Left ventricle myocardium inferior (tissue), 1 donor: ENCODE measurements around the gene EHMT1. TPM values are rescaled to one million over a fixed set of nuclear protein-coding genes. Genes with fewer than 3 reads are reported as not detected.

Experiments
- DNase-seq: peaks from one replicate; pipeline ENCODE4 v3.0.0-alpha.2; 2020
- H3K27ac ChIP-seq: fragments of 200-600 bp; replicated peaks from 2 replicates; pipeline ENCODE4 v1.8.0; 2021
- H3K27me3 ChIP-seq: fragments of 200-600 bp; 2 replicates; pipeline ENCODE4 v1.8.0; 2021; ENCODE audit warnings: low read depth
- H3K36me3 ChIP-seq: fragments of 200-600 bp; 2 replicates; pipeline ENCODE4 v1.8.0; 2021
- H3K4me1 ChIP-seq: fragments of 200-600 bp; 2 replicates; pipeline ENCODE4 v1.8.0; 2021
- H3K4me3 ChIP-seq: fragments of 200-600 bp; 2 replicates; pipeline ENCODE4 v1.8.0; 2021; ENCODE audit warnings: mild to moderate bottlenecking, moderate library complexity
- H3K9me3 ChIP-seq: fragments of 200-600 bp; replicated peaks from 2 replicates; pipeline ENCODE4 v1.8.0; 2021
- intact Hi-C: fragments of 100-400 bp; cut with micrococcal nuclease; formaldehyde crosslinking; loops from one replicate; pipeline ENCODE4 v1.11.0; 2022
- total RNA-seq: library from RNA; stranded (reverse); fragmentation: NEBNext Ultra II Directional; extraction: Animal tissue kit (Norgen Biotek cat#: 25700); gene quantifications from one replicate; pipeline ENCODE4 v1.2.1, GENCODE V29; 2021
- TF ChIP-seq, protein P1 (sequence below): fragments of 200-600 bp; IDR thresholded peaks from 2 replicates; pipeline ENCODE4 v1.8.0; 2021; ENCODE audit warnings: antibody characterized with exemption, mild to moderate bottlenecking, borderline replicate concordance
- donor health status: DM: no; HTN: yes; CAD: no; lungs with severe emphysema.

Gene EHMT1
- total RNA-seq, 1 donor from 2014 or later, result 31.3 TPM

DNA sequence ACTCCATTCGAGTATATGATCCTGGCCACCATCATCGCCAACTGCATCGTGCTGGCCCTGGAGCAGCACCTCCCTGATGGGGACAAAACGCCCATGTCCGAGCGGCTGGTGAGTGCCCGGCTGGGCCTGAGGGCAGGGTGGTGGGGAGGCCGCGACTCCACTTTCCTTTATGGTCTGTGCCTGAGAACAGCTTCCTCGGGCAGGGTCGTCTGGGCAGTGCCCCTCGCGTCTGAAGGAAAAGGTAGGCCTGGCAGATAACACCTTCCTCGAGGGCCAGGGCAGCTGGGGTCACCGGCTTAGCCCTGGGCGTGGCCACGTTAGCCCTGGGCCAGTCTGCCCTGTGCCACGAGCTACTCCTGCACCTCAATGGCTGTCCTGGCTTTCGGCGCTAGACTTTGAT is 260.2 kb downstream of the EHMT1 start:
- Histone ChIP-seq H3K36me3 (no peaks in the 10 kb centered on the region), H3K4me3 (no peak overlapping the region), H3K4me1 (peaks cover 7% of the 10 kb centered on the region), H3K9me3 (no peaks in the 10 kb centered on the region), H3K27ac (no peak overlapping the region), H3K27me3 (peaks cover 73% of the 10 kb centered on the region)
- intact Hi-C loops, result no loop called here
- TF ChIP-seq, protein P1, sequence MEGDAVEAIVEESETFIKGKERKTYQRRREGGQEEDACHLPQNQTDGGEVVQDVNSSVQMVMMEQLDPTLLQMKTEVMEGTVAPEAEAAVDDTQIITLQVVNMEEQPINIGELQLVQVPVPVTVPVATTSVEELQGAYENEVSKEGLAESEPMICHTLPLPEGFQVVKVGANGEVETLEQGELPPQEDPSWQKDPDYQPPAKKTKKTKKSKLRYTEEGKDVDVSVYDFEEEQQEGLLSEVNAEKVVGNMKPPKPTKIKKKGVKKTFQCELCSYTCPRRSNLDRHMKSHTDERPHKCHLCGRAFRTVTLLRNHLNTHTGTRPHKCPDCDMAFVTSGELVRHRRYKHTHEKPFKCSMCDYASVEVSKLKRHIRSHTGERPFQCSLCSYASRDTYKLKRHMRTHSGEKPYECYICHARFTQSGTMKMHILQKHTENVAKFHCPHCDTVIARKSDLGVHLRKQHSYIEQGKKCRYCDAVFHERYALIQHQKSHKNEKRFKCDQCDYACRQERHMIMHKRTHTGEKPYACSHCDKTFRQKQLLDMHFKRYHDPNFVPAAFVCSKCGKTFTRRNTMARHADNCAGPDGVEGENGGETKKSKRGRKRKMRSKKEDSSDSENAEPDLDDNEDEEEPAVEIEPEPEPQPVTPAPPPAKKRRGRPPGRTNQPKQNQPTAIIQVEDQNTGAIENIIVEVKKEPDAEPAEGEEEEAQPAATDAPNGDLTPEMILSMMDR, result no peak
- DNase-seq, result no peak

DNA sequence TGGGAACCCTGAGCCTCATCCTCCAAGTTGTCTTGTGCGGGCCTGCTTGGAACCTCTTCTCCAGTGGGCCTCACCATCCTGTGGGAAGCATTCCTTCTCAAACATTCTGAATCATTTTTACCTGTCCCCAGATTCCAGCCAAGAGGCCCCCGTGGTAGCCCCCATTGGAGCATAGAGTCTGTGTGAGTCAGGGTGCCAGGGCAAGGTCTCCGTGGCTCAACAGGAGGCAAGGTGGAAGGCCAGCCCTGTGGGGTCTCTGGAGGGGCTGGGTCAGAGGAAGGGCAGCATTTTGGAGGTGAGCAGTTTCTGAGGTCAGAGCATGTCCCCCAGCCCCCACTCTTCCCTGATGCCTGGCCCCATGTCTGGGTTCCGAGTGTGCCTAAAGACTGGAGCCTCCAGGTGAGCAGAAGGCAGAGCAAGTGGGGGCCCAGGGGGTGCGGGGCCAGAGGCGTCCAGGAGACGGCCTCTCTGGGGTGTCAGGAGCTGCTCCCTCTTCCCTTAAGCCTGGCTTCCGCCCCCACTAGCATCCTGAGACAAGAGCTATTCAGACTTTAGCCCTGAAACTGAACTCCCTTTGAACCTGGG is 260.9 kb downstream of the EHMT1 start:
- Histone ChIP-seq H3K27ac (no peak overlapping the region), H3K27me3 (peaks cover 71% of the 10 kb centered on the region)

DNA sequence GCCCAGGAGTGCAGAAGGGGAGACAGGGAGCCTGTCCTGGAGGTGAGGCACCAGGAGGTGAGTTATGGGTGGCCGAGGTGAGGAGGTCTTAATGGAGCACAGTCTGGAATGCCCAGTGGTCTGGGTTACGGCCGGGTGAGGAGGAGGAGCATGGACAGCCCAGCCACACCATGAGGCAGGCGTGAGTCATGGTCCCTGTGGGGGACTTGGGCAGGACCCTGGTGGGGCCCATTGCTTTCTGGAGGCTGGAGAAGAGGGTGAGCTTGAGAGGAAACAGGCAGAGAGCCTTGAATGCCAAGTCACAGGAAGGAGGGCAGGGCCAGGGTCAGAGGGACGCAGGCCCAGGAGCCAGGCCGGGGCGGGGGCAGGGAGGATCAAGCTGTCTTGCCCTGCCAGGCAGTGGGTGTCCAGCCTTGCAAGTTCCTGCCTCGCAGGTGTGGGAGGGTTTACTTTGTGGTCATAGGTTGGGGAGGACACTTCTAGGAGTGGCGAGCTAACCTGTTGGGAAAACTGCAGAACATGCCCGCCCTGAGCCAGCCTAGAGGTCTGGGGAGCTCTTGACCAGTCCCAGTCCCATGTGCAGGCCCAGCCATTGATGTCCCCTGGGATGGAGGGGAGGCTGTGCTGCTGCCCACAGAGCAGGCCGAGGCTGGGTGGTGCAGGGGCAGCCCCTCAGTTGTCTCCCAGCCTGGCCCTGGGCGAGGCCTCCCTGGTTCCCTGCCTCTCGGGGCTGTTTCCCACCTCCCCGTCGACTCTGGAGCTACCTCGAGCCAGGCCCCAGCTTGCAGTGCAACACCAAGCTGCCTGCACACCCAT is 261.6 kb downstream of the EHMT1 start:
- DNase-seq, result no peak
- Histone ChIP-seq H3K27me3 (peaks cover 64% of the 10 kb centered on the region), H3K36me3 (no peaks in the 10 kb centered on the region), H3K9me3 (no peaks in the 10 kb centered on the region), H3K27ac (no peak overlapping the region), H3K4me1 (peaks cover 7% of the 10 kb centered on the region), H3K4me3 (no peak overlapping the region)
- TF ChIP-seq, protein P1, result no peak
- intact Hi-C loops, result no loop called here

More for the DNA sequence above, 260.9 kb downstream of the EHMT1 start:
- H3K36me3 ChIP-seq, result no peaks in the 10 kb centered on the region
- H3K9me3 ChIP-seq, result no peaks in the 10 kb centered on the region
- no peak for DNase-seq
- no peak overlapping the region for H3K4me3 ChIP-seq
- TF ChIP-seq, protein P1, result no peak
- peaks cover 7% of the 10 kb centered on the region for H3K4me1 ChIP-seq
- intact Hi-C loops, result no loop called here

DNA sequence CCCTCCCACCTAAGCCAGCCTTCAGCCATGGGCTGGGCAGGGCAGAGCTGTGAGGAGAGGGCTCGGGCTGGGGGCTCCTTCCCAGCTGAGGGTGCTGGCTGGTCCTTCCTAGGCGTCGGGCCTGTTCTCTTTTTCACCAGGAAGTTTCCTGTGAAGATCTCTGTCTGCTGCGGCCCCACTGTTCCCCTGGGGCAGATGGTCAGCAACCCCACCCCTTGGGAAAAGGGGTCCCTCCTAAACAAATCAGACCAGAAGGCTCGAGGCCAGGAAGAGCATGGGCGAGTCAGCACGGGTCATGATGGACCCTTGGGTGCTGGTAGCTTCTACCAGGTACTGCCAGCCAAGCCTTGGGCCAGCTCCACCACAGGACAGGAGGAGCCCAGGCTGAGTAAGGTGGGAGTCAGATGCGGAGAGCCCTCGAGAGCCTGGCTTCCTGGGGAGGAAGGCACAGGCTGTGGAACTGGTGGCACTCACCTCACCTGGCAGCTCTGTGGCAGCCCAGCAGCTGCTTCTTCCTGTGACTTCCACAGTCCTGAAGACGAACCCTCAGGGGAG is 262.2 kb downstream of the EHMT1 start:
- Histone ChIP-seq H3K9me3 (no peaks in the 10 kb centered on the region), H3K4me3 (no peak overlapping the region), H3K4me1 (peaks cover 7% of the 10 kb centered on the region), H3K36me3 (no peaks in the 10 kb centered on the region), H3K27me3 (peaks cover 57% of the 10 kb centered on the region), H3K27ac (no peak overlapping the region)
- TF ChIP-seq, protein P1, result no peak
- intact Hi-C loops, result no loop called here
- DNase-seq, result no peak

DNA sequence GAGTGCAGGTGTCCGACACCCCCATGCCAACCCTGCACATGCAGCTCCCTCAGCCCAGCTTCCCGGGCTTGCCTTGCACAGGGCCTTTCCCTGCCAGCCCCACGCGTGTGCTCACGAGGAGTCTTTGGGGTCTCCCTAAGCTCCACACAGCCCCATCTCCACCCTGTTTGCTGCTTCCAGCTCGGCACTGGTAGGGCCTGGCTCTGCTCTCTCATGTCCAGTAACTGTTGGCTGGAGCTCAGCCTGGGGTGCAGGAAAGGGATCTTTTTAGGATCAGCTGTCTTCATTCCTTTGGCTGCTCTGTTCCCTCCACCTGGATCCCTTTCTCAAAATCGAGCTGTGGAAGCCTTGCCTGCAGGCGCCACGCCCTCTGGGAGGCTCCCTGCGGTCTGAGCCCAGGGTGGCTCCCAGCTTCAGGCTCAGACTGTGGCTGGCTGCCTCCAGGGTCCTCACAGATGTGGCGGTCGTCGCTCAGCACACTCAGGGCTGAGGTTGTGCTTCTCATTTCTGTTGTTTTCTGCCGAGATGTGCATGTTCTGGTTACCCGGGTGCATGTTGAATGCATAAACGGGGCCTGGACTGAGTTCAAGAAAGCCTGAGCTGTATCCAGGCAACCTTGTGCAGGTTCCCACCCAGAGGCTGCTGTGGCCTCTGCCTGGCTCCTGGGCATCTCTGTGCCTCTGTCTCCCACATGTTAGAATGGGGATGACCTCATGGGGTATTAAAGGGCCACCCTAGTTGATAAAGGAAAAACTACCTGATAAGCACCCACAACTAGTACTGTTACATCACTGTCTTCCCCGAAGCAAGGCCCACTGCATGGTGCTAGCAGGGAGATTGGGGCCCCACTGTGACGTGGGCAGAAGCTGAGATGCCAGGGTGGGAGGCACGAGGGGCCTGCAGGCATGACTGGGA is 263.0 kb downstream of the EHMT1 start:
- Histone ChIP-seq H3K27ac (no peak overlapping the region), H3K9me3 (no peaks in the 10 kb centered on the region), H3K27me3 (peaks cover 49% of the 10 kb centered on the region), H3K36me3 (no peaks in the 10 kb centered on the region), H3K4me3 (no peak overlapping the region), H3K4me1 (peaks cover 7% of the 10 kb centered on the region)
- no peak for DNase-seq
- intact Hi-C loops, result no loop called here
- TF ChIP-seq, protein P1, result no peak
